ENCODE data around the gene FAF1.
"Not testable (repeated sequence)": the region's sequence is repeated elsewhere in the genome, so short reads cannot be mapped to it uniquely, and the experiment has no call there.

The FAF1 gene

DNA sequence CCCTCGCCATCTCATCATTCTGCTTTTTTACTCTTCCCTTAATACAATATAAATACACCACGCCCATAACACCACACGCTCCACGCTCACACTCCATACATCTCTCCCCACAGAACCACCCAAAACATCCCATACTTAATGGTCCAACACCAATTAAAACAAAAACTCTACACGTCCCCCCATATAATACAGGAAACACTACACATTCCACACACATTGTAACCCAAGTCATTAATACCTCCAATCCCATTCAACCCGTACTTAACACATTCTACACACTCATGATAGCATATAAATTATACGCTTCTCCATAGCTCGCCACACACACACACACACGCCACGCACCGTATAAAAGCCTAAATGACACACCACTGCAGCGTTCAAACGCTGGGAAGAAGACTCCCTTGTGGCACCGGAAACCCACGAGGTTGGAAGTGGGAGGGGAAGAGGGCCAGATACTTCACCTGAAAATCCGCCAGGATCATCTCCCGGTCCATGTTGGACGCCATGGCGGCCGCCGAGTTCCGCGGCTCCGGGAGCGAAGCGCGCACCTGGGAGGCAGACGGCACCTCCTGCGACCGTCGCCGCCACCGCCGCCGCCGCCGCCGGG lies 659 bp downstream of the FAF1 start:
- DNase-seq (ENCODE audit: low read depth): peak; percentile 54
- peak overlapping the region; percentile 90 for H3K4me3 ChIP-seq (ENCODE audit: low read length)
- TF ChIP-seq CTCF (conservative IDR thresholded peaks at IDR 0.05; ENCODE audit: low read length): no peak

GRCh38 chr1:50955116-50955515 lies 5.0 kb downstream of the FAF1 start:
- no peak for TF ChIP-seq CTCF (conservative IDR thresholded peaks at IDR 0.05; ENCODE audit: low read length)

DNA sequence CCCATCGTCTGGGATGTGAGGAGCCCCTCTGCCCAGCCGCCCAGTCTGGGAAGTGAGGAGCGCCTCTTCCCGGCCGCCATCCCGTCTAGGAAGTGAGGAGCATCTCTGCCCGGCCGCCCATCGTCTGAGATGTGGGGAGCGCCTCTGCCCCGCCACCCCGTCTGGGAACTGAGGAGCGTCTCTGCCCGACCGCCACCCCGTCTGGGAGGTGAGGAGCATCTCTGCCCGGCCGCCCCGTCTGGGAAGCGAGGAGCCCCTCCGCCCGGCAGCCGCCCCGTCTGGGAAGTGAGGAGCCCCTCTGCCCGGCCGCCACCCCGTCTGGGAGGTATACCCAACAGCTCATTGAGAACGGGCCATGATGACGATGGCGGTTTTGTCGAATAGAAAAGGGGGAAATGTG lies 7.5 kb downstream of the FAF1 start:
- not testable (repeated sequence) for DNase-seq (ENCODE audit: low read depth); H3K4me3 ChIP-seq (ENCODE audit: low read length)

More at GRCh38 chr1:50955116-50955515, 5.0 kb downstream of the FAF1 start:
- no peak for DNase-seq (ENCODE audit: low read depth)
- no peak overlapping the region for H3K4me3 ChIP-seq (ENCODE audit: low read length)

- DNase-seq (ENCODE audit: low read depth): no peak
- H3K4me3 ChIP-seq (ENCODE audit: low read length): no peak overlapping the region
- no peak for TF ChIP-seq CTCF (conservative IDR thresholded peaks at IDR 0.05; ENCODE audit: low read length)
Measured at GRCh38 chr1:50950396-50950795, 9.7 kb downstream of the FAF1 start.

GRCh38 chr1:50949286-50949982 lies 10.6 kb downstream of the FAF1 start:
- H3K4me3 ChIP-seq (ENCODE audit: low read length): no peak overlapping the region
- no peak for TF ChIP-seq CTCF (conservative IDR thresholded peaks at IDR 0.05; ENCODE audit: low read length)
- no peak for DNase-seq (ENCODE audit: low read depth)

- TF ChIP-seq CTCF (conservative IDR thresholded peaks at IDR 0.05; ENCODE audit: low read length): no peak
- no peak for DNase-seq (ENCODE audit: low read depth)
- H3K4me3 ChIP-seq (ENCODE audit: low read length): no peak overlapping the region
Measured at GRCh38 chr1:50942334-50942733, 17.7 kb downstream of the FAF1 start.

DNA sequence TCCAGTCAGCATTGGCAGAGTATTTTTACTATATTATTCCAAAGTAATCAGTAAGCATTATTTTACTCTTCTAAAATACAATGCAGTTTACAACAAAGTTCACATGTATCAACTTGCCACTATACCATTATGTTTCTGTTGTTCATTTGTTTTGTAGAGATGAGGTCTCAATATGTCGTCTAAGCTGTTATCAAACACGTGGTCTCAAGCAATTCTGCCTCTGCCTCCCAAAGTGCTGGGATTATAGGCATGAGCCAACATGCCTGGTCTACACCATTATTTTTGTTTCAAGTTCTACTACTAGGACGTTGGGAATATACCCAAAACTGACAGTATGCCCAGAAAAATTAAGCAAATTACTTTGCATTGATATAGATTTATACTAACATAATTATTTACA lies 19.8 kb downstream of the FAF1 start:
- DNase-seq (ENCODE audit: low read depth): no peak
- TF ChIP-seq CTCF (conservative IDR thresholded peaks at IDR 0.05; ENCODE audit: low read length): no peak
- H3K4me3 ChIP-seq (ENCODE audit: low read length): no peak overlapping the region
